ENCODE measurements around the gene MPPE1.

GRCh38 chr18:11844436-11844835, 63.7 kb downstream of the MPPE1 start:
- TF ChIP-seq CTCF (IDR thresholded peaks at IDR 0.05) (no peak), POLR2A (IDR thresholded peaks at IDR 0.05) (no peak)

Measured in body of pancreas (tissue), 4 donors.